GM12892 (cell line): ENCODE measurements around the gene SNX25.

Source experiments
- POLR2A ChIP-seq: IDR thresholded peaks from 2 replicates; pipeline ENCODE4 v1.6.1; 2011; ENCODE audit warnings: low read depth, low read length, control low read depth
- POLR2AphosphoS5 ChIP-seq: IDR thresholded peaks from 2 replicates; pipeline ENCODE4 v1.6.1; 2011; ENCODE audit warnings: low read depth, low read length, control low read depth
- TAF1 ChIP-seq: IDR thresholded peaks from 2 replicates; pipeline ENCODE4 v1.6.1; 2011; ENCODE audit warnings: low read depth, mild to moderate bottlenecking, control low read depth, low read length, borderline replicate concordance

- TF ChIP-seq POLR2A (no peak), POLR2AphosphoS5 (no peak), TAF1 (no peak)
These were observed 1.6 kb downstream of the SNX25 start for GRCh38 chr4:185211035-185211434.
